HG02970 (cell line): ENCODE results near the gene RIPK4.

Experiments
- ATAC-seq: cut with Tn5 transposase; IDR thresholded peaks from one replicate; pipeline ENCODE4 v1.9.1; 2021; ENCODE audit warnings: mild to moderate bottlenecking, moderate library complexity, moderate number of reproducible peaks; ENCODE audit not compliant: unreplicated experiment, low FRiP score

RIPK4 gene

DNA sequence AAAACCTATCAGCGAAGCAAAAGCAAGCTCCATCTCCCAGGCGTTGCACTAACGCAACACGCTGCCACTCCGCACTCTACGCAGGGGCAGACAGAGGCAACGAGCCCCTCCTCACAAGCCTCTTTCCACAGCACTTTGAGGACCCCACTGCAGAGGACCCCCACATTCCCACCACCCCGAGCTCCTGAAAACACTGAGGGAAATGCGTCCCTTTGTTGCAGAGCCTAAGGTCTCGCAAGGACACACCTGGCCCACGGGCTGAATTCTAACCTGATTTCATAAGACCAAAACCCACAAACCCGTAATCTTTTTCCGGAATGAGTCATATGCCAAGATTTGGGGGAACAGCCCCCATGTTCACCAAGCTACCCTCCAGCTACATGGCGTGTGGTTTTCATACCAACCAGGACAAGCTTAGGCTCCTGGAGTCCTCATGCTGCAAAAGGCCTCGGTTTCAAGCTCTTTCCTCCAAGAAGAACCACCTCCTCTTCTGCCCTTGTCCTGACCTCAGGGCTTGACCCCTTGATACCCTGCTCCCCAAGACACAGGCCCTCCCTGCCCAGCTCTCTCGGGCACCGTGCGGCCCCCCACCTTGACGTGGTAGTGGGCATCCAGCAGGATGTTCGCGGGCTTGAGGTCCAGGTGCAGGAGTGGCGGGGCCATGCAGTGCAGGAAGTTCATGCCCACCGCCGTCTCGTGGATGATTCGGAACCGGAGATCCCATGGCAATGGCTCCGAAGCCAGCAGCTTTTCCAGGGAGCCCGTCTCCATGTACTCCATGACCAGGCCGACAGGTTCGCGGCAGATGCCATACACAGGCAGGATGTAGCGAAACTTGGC, 10.7 kb downstream of the RIPK4 start:
- ATAC-seq = no peak

- no peak for ATAC-seq
Observed at GRCh38 chr21:41755258-41755933, 11.5 kb downstream of the RIPK4 start.

- ATAC-seq = no peak
Observed at GRCh38 chr21:41754479-41754891, 12.4 kb downstream of the RIPK4 start.

- ATAC-seq = no peak
Observed at GRCh38 chr21:41753006-41753898, 13.6 kb downstream of the RIPK4 start.

DNA sequence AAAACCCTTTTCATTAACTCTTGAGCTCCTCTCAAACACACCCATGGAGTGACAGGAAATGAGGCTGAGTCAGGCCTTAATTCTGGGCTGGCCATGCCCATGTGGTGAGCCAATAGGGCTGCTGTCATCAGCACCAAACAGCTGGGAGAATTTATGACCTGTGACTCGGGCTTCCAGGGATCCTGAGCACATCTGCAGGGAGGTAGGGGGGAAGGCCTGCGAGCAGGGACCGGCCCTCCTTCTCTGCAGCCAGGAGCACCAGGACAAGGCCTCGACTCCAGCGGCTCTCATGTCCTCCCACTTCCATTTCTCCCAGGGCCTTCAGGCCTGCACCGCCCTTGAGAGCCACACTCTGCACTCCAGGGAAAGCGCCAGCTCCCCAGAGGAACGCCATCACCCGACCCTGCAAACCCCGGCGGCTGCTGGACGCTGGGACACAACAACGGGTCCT, 14.6 kb downstream of the RIPK4 start:
- ATAC-seq = no peak

- ATAC-seq = no peak
Observed at GRCh38 chr21:41751611-41752011, 15.2 kb downstream of the RIPK4 start.

DNA sequence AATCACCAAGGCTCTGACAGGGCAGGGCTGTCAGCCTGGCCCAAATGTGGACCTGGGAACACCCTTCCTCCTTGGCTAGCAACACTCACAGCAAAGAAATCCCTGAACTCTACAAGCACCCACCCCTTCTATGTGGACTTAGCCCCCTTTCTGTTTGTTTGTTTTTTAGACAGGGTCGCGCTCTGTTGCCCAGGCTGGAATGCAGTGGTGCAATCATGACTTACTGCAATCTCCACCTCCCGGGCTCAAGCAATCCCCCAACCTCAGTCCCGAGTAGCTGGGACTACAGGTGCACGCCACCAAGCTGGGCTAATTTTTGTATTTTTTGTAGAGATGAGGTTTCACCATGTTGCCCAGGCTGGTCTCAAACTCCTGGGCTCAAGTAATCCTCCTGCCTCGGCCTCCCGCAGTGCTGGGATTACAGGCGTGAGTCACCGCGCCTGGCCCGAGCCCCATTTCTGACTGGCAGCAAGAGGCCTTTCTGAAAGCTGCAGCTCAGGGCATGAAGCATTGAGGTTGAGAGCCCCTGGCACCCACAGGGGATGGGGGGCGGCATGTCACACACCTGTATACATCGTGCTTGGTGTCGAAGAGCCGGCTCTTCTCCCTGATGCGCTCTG, 16.2 kb downstream of the RIPK4 start:
- no peak for ATAC-seq

GRCh38 chr21:41750051-41750450, 16.8 kb downstream of the RIPK4 start:
- no peak for ATAC-seq

DNA sequence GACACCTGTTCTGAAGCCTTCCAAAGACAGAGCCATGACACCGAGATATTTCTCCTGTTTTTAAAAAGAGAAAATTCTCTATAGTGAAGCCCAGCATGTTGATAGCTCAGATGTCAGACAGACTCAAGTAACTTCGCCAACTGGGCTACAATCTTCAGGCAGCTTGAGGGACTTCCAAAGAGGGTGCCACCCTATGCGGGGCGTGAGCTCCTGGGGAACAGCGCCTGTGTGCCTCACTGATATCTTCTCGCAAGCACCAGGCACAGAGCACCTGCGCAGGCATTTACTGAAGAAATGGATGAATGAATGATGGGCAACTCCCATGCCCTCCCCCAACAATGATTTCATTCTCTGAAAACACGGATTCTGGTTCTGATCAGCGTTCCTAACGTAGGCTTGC, 17.6 kb downstream of the RIPK4 start:
- no peak for ATAC-seq

DNA sequence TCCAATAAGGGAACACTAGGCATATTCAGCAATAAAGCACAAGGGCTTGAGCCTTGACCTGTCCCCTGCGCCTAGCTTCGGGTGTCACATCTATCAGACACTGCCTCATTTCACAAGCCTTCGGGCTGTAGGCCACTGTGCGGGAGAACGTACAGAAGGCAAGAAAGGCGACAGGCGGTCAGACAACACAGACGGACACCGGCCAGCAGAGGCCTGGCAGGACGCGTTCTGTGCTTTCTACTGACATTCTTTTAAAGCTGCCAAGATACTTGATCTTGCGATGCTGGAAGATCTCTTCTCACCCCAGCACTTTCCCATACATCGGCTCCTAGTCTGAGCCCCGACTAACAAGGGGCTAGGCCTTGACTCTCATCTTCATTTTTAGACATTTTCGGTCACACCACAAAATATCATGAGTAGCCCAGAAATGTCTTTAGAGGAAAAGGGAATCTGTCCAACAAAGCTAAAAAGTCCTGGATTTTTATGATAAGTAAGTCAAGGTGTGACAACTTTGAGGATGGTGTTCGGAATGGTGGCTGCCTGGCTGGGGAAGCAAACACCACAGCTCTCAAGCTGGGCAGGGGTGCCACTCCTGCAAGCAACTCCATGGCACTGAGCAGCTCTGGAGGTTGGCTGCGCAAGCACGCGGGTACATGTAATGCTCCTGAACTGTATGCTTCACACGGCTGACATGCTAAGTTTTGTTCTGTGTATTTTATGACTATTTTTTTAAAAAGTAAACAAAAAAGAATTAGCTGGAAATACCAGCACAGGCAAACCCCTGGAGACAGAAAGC, 18.7 kb downstream of the RIPK4 start:
- no peak for ATAC-seq

DNA sequence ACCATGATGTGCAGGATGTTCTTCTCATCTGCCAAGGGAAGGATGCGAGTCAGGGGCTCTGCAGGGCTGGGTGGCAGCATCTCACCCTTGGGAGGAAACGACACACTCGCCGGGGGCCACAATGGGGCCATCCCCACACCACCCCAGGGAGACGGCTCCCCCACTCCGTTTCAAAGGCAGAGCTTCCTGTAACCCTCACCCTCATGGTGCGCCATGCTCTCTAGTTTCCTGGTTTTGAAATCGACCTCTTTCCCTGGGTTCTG, 20.2 kb downstream of the RIPK4 start:
- ATAC-seq = no peak

DNA sequence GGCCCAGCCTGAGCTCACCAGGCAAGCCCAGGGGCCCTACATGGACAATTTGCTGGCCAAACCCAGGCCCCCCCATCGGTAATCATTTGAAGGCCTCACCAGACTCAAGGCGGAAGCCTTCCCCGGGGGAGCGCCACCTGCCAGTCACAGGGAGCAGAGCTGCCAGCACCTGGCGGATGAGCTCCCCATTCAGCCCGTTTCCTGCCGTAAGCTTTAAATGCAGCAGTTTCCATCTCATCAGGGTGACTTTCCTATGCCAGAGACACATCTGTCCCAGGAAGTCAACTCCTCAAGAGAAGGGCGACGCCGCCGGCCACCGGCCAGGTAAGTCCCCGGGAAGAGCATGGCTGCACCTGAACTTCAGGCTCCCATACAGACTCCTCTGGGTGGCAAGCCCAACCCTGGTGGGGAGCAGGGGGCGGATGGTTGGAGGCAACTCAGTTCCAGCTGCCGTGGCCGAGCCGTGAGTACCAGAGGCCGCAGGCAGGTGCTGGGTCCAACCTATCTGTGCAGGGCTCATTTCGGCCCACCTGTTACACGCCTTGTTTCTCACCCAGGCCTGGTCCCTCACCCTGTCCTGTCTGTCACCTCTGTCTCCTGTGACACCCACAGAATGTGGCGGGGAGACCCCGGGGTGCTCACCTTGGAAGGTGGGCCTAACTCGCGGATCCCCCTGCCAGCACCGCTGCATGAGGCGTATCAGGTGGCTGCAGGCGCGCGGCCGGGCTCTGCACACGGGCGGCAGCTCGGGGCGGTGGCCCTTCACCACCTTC, 20.7 kb downstream of the RIPK4 start:
- no peak for ATAC-seq

- no peak for ATAC-seq
Observed at GRCh38 chr21:41745026-41745820, 21.6 kb downstream of the RIPK4 start.

GRCh38 chr21:41744028-41744930, 22.6 kb downstream of the RIPK4 start:
- ATAC-seq = no peak

- no peak for ATAC-seq
Observed at GRCh38 chr21:41743321-41744027, 23.4 kb downstream of the RIPK4 start.

- ATAC-seq = no peak
Observed at GRCh38 chr21:41742073-41742875, 24.6 kb downstream of the RIPK4 start.
